Right renal cortex interstitium (tissue), 3 donors: ENCODE results near the gene ZNF385D. TPM values are rescaled to one million over a fixed set of nuclear protein-coding genes. Genes with fewer than 3 reads are reported as not detected.

ENCODE experiments used
- DNase-seq, 3 donors: peaks; one replicate each; pipeline ENCODE4 v3.0.0-alpha.2; 2013; ENCODE audit warnings: low read depth in 3 of 3, low spot score in 2 of 3
- polyA plus RNA-seq, 3 donors: library from polyadenylated mRNA; unstranded; fragments of 120-200 nt; gene quantifications; one replicate each; pipeline ENCODE4 v1.2.1, GENCODE V29; 2013; ENCODE audit not compliant: insufficient read length in 3 of 3

Gene ZNF385D
- polyA plus RNA-seq, 3 donors: 10.2 to 18.8 (median 16.3) TPM

DNA sequence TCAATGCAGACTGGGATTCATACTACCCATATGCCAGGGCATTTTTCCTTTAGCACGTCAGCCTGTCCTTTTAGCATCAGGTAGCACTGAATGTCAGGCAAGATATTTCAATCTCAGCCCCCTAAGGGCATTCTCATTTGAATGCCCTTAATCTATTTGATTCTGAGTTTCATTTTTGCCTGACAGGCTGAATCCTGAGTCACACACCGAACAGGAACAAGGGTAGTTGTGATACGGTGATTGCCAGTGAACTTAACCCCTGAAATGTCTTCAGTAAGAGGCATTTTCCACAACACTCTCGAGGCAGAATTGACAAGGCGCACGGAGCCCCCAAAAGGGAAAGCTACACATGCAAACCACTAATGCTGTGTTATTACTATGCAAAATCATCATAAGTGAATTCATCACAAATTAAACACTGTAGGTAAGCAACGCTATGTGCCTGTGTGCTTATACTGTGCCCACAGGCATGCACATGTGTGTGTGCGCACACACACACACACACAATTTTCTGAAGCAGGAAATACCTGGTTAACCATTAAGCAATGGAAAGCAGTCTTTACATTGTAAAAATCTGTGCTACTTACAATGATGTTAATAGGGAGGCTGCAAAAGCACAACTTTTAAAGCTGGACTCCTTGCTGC, 130.4 kb downstream of the ZNF385D start:
- peak; percentile 14 to 32 (median 23) for DNase-seq

DNA sequence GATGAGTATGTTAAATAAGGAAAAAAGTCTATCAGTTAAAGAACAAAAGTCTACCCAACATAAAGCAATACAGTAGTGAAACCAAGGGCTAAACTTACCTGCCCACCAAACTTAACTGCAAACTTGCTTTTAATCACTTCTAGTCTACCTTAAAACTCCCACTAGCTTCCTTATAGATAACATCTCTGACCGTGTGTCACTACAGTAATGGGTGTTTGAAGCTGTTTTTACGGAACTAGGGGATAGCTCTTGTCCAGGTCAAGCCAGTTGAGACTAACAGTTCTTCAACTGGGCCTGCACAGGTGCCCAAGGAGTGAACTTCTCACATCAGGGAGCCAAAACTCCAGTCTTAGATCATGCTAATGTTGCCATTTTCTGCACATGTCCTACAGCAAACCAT, 132.3 kb downstream of the ZNF385D start:
- no peak for DNase-seq

DNA sequence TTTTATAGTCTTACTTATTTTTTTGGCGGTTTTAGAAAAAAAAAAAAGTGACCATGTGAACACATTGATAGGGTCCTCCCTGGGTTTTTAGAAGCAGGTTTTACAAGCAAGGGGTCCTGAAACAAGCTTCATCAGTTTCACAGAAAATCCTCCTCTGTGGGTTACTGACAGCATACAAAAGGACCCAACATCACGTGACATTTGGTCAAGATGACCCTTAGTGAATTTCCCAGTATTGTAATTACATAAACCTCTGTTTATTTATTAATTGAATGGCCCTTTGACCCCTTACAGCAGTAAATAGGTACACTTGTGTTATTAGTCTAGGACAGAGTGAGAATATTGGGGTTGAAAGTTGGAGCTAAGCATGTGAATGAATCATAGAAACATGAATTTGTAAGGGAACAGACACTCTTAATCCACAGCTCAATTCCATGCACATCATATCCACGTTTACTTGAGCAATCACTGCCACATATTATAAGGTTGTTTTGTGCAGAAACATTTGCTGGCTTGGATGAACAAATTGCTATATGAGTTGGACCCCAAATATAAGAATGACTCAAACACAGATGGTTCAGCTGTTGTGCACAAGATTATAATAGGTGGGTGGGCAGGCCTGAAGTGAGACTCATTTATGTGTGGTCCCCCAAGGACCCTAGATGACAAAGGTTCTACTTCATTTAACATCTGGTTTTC, 137.5 kb downstream of the ZNF385D start:
- no peak for DNase-seq

DNA sequence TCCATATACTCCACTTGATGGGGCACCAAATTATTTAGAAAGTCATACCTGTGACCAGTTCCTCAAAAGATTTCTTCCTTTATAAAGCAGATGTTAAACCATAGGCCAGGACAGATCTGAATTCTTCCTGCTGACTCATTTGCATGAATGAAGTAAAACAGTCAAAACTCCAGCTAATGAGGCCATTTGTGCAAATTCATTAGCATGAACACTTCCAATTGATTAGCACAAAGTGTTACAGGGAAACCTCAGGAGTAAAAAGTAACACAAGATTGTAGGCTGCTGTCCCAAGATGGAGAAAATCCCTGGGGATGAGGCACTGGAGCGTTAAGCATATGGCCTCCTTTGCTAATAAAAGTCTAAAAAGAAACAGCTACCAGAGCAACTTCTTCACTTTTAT, 149.8 kb downstream of the ZNF385D start:
- no peak for DNase-seq

DNA sequence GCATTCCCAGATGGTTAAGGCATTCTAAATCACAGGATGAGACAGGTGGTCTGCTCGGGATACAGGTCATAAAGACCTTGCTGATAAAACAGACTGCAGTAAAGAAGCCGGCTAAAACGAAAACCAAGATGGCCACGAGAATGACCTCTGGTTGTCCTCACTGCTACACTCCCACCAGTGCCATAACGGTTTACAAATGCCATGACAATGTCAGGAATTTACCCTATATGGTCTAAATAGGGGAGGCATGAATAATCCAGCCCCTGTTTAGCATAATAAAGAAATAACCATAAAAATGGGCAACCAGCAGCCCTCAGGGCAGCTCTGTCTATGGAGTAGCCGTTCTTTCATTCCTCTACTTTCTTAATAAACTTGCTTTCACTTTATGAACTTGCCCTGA, 151.1 kb downstream of the ZNF385D start:
- DNase-seq: no peak

DNA sequence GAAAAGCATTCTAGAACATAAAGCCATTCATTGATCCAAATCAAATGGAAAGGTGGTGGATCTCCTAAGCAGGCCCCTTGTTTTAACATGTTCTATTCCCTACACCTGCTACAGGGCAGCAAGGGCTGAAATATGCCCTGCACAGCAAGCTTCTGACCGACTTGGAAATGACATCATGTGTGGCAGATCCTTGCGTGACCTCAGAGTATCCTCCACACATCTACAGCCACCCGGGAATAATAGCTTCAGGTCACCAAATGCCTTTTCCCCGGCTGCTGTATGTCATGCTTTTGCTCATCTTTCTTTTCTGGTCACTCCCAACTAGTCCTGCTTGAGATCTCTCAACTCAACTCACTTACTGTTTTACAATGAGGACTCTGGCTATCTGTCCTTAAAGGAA, 158.2 kb downstream of the ZNF385D start:
- DNase-seq: no peak

DNA sequence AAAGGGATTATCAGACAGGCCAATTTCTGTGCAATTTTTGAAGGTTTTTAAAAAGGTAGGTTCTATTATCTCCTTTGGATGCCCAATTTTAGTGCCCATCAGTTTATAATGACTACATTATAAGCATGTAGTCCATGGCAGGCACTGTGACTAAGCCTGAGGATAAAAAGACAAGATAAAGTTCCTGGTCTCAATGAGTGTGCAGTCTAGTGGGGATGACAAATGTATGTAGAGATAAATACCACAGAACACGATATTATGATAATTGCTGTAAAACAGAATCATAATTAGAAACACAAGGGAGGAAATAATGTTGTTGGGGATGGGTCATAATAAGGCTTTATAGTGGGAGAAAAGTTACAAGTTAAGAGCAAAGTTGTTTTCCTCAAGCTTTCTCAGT, 163.1 kb downstream of the ZNF385D start:
- no peak for DNase-seq

DNA sequence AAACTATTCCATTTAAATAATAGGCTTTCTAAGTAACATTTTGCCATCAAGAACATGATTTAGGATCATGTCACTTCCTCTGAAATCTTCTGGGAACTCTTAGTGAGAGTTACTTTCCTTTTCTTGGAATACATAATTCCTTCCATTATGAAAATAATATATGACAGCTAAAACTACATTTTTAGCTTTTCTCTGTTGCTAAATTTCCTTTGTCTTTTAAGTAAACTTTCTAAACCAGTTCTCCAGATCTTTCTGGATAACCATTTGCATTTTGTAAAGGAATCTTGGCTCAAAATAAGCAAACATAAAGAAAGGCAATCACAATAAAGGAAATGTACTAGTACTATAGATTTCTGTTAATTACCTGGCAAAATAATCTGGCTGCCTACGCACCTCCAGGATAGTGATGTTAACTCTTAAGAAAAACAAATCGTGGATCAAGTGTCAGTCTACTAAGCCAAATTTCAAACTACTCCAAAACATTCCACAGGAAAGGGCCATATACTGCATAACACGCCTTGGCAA, 165.7 kb downstream of the ZNF385D start:
- DNase-seq: no peak

DNA sequence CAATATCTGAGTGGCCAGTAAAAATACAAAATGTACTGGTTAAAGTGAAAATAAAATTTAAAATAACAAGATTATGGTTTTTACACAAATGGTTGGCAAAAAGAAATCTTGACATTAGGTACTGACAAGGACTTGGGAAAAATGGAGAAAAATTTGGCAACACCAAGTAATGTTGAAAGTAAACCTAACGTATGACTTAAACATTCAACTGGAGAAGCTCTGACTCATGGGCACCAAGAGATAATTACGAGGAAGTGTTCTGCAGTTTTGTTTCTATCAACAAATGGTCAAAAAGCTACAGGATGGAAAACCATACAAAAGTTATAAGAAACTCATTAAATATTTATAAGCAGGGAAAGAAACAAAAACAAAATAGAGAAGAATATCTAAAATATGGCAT, 177.7 kb downstream of the ZNF385D start:
- no peak for DNase-seq

DNA sequence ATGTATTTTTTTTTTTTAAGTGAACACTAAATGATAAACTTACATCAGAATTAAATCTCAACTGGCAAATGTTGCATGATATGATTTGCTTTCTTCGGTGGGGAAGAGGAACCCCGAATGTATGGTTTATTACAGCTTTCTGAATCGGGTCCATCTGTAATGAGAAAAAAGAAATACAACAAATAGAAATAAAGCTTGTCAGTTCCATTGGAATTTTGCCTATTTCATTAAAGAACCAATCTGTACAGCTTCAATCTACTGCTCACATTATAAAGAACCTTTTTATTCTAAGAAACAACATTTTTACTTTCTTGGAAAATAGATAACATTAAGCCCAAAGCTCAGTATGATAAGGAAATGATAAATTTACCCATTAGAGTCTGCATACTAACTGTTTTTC, 186.5 kb downstream of the ZNF385D start:
- no peak for DNase-seq

DNA sequence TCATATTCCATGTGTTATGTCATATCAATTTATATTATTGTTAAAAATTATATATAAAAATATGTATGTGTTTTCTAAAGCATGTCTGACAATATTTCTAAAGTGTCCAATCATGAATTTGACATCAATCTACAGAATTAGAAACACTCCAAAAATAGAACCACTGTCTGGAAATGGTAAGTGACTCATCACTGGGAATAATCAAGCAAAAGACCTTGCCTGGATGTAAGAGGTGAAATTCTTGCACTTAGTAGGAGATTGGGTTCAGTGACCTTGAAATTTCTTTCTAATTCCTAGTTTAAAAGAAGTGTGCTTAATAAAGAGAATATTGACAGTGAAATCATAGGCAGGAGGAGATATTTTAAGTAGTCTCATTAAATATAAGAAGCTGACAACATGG, 188.8 kb downstream of the ZNF385D start:
- no peak for DNase-seq

DNA sequence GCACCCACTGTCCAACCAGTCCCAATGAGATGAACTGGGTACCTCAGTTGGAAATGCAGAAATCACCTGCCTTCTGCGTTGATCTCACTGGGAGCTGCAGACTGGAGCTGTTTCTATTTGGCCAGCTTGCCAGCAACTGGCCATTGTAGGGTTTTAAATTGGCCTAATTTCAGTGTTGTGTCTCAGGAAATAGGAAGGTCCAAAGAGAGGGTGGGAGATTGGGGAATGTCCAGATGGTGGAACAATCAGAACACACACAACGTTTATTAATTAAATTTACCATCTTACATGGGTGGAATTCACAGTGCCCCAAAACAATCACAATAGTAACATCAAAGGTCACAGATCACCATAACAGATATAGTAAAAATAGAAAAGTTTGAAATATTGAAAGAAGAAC, 189.5 kb downstream of the ZNF385D start:
- no peak for DNase-seq

DNA sequence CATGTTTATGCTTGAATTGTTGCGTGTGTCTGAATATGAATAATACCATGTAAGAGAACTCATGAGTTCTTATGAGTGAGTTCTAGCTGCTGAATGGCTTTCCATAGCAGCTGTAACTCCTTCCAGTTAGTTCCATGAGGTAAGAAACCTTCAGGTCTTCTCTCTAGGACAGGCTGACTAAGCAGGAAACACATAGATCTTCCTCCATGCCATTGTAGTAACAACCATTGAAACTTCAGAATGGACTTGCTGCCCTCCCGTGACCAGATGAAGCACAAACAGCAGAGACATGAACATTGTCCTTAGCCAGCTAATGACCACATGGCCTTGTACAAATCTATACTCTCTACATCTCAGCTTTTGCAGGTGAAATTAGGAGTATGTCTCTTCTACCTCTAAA, 200.0 kb downstream of the ZNF385D start:
- DNase-seq: no peak

DNA sequence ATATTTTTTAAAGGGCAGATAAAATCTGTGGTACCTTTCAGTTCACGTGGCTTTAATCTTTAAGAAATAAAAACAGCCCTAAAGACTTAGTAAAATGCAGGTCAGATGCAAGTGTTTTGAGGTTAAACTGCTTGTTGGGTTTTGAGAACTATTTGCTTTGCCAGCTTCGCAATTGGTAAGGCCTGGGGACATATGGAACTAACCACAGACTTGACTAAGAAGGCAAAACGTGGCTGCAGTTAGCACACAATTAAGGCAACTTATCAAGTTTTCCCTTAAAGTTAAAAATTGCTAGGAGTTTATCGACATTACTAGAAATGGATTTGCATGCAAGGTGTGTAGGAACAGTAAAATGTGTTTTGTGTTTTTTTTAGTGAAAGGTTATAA, 206.9 kb downstream of the ZNF385D start:
- no peak for DNase-seq

DNA sequence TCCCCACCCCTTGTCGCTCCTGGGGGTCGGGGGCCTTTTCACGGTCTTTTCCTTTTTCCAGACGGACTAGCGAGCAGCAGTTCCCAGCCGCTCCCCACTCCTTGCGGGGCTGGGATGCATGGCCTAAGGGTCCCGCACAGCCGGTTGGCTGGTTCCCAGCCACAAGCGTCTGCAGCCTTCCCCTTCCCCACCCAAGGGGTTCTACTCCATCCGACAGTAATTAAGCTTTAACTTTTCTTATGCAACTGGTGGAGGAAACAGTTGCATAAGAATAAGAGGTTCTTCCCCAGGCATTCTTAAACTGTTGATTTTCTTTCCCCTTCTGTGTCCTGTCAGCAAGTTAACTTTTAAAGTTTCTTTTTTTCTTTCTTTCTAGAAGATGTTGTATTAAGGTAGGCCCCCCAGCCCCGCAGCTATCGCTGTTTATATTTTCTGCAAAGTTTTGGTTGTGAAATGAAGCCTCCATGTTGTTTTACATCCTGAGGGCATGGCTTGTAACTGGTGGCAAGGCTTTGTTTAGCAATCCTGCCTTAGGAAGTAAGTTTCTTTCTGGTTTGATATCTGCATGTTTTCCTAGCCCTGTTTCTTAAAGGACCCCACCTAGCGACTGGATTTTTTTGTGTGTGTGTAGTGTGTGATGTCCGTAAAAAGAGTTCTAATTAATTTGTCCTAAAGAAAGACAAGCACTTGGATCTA, 207.5 kb downstream of the ZNF385D start:
- DNase-seq: no peak

DNA sequence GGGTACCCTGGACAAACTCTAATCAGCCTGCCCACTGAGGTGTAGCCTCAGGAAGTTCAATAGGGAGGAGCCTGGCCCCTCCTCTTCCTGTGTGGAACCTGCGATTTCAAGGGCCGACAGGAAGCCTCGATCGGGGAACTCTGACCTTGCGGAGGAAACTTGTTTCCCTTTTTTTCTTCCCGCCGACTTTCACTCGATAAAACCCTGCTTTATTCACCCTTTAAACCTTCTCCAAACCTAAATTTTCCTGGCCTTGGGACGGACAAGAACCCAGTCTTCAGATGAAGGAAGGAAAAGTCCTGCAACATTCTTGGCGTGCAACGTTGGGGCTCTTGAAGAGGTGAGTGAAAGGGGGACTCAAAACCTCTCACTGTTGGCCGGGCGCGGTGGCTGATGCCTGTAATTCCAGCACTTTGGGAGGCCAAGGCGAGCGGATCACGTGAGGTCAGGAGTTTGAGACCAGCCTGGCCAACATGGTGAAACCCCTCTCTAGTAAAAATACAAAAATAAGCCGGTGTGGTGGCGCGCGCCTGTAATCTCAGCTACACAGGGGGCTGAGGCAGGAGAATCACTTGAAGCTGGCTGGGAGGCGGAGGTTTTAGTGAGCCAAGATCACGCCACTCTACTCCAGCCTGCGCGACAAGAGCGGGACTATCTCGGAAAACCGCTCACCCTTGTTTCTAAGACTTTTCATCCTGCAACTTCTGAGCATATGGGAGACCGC, 208.2 kb downstream of the ZNF385D start:
- no peak for DNase-seq

DNA sequence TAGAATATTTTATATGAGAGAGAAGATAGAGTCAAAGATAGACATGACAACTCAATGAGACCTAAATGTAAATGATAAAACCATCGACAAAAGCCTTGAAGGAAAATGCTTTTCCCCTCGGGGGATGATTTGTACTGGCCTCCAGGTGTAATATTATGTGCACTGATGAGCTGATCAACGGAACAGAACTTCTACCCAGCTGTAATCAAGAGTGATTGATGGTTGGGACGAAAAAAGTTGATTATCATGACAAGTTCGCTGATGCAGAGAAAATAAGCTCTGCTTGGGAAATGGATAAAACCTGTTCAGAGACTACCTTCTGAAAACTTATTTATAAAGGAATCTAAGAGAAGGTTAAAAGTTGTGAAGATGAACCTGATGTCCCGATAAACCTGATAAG, 210.7 kb downstream of the ZNF385D start:
- DNase-seq: no peak

DNA sequence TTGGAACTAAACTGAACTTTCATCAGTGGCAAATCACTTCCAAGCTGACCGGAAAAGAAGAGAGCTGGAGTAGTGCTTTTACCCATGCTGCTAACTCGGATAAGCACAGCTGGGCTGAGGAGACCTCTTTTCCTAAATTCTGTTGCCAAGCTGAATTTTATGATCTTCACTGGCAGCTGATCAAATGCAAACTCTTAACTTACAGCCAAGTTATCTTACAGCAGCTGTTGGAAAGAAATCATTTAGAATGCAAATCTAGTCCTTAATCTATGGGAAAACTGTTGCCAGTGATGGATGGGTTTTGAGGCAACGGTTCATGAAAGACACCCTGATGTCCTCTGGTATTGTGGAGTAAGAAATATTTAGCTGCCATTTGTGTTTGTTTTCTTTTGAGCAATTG, 216.5 kb downstream of the ZNF385D start:
- peak in 1 of 3 donors; percentile 12 for DNase-seq

DNA sequence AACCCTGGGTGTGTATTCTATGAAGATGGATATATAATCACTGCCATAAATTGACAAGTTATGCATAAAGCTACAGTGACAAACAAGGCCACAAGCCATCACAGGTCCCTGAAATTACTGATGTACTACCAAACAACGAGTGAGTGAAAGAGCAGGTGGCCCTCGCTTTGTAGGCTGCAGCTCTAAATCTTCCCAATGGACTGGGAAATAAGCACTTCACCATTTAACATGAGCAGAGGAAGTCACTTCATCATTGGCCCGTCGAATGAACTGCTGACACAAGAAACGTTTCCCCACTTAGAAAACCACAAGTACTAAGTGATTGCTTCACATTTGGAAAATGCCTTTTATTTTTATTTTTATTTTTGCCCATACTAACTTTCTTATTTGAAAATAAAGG, 218.0 kb downstream of the ZNF385D start:
- no peak for DNase-seq

DNA sequence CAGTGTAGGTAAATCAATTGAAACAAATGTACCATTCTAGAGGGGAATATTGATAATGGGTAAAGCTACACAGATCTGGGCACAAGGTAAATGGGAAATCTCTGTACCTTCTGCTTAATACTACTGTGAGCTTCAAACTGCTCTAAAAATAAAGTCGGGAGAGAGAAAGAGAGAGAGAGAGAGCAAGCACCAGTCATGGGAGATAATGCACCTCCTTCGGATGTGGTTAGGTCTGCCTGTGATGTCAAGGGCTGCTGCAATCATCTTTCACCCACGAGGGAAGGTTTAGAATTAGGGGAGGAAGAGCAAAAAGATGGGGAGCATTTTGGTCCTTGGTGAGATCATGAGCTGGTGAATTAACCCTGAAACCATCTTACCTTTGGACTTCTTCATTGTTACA, 219.1 kb downstream of the ZNF385D start:
- DNase-seq: no peak

DNA sequence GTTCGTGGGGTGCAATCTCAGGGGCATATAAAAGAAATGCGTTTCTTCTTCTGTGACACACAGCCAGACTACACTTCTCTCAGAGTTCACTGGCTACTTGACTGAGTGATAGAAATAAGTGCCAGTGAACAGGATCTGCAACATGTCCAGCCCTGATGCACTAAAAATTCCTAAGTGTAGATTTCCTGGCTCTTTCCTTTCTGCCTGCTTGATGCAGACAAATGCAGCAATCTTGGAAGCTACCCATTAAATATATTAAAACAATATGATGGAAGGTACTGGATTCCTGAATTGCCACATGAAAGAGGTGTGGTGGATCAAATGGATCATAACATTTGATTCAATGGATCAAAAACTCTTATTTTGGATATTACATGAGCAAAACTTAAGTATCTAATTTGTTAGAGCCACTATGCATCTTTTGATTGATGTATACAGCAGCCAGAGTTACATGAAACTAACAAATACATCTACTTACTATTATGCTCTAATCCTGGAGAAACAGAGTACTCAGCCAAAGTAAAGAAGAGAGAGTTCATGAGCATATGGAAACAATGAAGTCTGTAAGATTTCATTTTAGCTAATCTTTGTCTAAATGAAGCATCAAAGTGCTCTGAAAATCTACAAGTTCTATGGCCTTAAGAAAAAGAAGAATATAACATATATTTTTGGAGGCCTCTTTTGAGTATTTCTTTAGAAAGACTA, 222.6 kb downstream of the ZNF385D start:
- DNase-seq: no peak
